SKM-1 treated with dmso at 0.1 percent for 144 hours (cell line): ENCODE measurements around the gene VDAC1.
A peak's percentile ranks its signal among the peaks of the same experiment; 100 is the strongest.

Source experiments
- DNase-seq: peaks from one replicate; lab custom pipeline; 2025; ENCODE audit not compliant: unreplicated experiment; lab: John Stamatoyannopoulos, UW

The VDAC1 gene

DNA sequence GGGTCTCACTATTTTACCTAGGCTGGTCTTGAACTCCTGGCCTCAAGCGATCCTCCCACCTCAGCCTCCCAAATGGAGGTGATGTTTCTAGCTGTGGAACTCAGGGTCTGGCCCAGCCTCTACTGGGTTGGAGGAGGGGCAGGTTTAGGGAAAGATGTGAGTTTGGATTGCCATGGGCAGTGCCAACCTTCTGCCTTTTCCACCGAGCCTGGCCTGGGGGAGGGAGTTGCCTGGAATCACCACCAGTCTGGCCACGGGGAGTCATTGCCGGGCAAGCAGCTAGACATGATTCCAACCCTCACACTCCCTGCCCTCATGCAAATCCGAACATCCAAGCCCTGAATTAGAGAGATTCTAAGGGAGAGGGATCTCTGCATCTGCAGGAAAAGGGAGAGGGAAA lies 21.0 kb upstream of the VDAC1 start:
- no peak for DNase-seq

DNA sequence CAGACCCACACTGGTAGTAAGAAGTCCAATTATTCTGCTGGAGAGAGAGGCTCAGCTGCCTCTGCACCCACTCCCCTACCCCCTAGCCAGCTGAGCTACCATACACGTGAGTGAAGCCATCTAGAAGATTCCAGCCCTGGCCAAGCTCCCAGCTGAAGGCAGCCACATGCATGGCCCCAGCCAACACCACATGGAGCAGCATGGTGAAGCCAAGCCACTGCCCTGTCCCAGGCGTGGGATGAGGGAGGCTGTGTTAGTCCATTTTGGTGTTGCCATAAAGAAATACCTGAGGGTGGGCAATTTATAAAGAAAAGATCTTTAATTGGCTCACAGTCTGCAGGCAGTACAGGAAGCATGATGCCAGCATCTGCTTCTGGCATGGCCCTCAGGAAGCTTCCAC lies 20.0 kb upstream of the VDAC1 start:
- no peak for DNase-seq

DNA sequence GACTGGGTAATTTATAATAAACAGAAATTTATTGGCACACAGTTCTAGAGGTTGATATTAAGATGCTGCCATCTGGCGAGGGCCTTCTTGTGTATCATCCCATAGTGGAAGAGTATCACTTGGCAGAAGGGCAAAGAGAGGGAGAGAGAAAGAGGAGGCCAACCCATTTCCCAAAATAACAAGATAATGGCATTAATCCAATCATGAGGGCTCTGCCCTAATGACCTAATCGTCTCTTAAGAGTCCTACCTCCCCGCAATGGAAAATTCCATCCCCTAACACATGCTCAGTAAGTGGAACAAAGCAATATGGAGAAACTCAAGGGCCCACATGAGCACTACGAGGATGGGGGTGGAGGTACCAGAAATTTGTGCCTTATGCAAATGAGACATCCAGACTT lies 17.6 kb upstream of the VDAC1 start:
- DNase-seq = no peak

DNA sequence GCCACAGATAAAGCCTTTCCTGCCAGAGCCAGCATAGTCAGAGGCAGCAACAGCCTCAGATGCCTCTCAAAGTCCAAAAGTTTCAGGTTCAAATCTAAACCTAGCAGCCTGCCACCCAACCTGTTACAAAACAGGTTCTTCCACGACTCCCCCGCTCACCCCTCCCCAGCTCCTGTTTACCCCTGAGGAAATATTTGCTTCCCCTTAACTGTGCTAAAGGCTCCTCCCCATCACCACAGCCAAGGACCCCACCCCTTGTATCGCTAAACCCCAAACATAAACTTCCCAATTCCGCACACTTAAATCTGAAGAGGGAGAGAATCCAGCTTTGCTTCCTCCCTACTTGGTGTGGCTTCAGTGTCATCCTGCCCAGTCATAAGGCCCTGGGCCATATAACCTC lies 15.4 kb upstream of the VDAC1 start:
- DNase-seq = no peak

DNA sequence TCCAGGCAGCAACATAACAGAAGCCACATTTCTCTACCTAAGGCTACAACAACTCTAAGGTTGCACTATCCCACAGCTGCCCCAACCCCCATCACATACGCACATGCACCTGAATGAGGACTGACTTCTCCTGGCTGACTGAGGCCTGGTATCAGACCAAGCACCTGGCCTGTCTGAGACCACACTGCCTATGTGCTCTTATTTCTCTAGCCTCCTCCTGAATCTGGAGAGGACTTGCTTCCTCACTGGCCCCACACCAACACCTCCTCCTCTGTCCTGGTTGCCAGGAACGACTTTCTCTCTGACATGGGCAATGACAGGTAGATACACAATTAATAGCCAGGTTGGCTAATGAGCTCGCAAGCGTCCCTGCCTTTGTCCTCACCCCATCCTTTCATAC lies 14.9 kb upstream of the VDAC1 start:
- no peak for DNase-seq

DNA sequence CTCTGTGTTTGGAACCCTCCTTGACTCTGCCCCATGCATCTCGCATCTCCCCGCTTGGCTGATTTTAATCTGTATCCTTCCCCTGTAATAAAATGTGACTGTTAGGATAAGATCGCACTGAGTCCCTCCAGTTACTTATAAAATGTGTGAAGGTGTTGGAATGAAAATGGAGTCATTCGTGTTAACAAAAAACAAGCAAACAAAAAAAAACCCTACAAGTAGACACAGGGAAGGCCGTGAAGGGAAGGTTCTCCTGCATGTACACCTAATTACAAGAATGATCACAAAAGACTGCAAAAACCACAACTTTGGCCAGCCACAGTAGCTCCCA lies 14.2 kb upstream of the VDAC1 start:
- no peak for DNase-seq

DNA sequence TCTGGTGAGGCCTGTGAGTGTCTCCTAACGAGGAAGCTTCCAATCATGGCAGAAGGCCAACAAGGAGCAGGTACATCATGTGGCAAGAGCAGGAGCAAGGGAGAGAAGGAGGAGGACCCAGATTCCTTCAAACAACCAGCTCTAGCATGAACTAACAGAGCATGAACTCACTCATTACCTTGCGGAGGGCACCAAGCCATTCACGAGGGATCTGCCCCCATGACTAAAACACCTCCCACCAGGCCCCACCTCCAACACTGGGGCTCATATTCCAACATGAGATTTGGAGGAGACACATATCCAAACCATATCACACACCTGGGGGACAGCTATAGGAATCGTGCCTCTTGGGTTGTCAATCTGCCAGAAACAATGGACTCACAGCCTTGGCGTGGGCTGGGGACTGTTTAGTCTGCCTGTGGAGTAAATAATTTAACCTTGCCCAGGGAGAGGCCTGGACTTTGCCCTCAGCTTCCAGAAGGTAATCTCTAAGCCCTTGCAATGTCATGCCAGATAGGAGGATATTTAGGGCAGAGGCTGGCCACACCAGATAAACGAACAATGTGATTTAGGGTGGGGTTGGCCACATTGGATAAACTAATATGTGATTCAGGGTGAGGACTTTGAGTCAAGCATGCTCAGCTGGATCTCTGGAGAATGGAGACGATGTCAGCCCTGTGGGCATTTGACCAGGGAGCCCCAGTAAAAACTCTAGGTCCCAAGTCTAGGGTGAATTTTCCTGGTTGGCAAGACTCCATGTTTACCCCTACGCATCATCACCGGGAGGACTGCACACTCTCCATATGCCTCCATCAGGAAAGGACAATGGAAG lies 13.6 kb upstream of the VDAC1 start:
- no peak for DNase-seq

DNA sequence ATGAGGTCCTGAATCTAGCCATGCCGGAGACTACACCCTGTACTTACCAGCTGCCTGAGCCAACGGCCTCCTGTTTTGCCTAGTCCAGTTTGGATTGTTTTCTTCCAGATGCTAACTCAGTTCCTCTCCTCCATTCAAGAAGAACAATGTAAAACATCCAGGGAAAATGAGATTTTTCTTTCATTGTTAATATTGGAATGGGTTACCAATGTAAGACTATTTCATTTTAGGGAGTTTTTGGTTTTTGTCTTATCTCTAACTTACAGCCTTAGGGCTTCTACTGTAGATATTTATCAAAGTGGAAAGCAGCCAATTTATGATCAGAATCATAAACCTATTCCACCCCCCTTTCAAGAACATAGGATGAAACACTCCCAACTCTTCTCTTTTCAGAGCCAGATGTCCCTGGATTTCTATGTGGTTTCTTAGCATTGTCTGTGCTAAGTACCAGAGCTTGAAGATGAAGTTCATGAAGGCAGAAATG lies 3.5 kb upstream of the VDAC1 start:
- DNase-seq = no peak

DNA sequence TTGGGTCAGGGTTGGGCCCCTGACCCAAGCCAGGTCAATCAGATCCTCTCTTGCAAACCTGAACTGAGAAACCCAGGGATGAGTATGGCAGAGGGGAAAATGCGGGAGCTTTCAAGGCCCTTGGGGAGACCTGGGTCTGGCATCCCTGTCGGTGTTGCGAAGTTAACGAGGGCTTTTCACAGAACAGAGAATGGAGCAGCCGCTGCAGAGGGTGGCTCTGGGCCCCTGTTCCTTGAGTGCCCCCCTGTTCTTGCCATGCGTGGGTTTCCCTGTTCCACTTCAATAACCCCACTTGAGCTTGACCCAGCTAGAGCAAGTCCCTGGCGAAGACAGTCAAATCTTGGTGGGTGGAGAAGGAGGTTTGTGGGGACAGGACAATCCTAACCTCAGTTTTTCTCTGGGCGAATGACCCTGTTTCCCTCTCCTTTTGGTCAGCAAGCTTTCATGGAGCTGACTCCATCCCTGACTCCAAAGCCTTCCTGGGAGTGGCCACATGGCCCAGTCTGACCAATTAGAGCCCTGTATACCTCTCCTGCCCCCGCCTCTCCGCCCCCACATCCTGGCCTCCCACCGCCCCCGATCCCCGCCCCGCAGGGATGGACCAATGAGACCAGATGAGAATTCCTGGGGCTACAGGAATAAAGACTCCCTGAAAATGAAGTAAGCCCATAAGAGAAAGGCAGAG lies 2.9 kb upstream of the VDAC1 start:
- DNase-seq = no peak

DNA sequence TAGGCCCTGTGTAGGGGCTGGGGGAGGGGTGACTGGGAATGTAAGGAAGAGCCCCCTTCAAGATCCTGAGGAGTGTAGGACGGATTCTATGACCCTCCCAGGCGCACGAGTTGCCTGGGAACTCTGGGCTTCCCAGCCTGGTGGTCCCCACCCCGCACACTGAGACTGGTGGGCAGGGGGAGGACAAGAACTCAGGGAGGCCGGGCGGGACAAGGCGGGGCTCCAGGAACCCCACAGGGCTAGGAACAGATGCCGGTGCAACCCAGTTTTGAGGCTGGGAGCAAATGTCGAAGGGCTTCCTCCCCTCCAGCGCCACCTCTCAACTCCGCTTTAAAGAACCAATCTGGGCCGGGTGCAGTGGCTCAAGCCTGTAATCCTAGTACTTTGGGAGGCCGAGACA lies 1.3 kb upstream of the VDAC1 start:
- no peak for DNase-seq

DNA sequence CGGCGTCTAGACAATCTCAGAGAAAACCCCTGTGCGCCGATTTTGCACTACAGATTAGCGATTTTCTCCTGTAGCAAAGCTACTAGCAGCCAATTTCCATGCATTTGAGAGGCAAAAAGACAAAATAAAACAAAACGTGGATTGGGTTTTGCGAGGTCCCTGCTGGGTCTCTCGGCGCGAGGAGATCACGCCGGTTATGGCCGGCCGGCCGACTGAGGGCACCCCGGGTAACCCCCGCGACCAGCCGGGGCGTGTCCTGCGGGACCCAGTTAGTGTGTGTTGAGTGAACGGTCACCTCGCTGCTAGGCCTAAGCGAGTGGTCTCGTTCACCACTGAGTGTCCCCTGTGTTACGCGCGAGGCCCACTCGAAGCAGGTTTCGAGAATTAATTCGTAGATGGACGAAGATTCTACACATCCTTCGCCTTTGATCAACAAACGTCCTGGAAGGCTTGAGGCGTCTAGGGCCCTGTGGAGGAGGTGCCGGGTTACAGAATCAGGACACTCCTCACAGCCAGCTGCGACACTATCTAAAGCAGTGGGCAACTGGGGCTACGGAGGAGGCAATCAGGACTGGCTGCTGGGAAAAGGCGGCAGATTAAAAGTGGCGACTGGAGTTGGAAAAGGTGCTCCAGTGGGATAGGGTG lies 764 bp upstream of the VDAC1 start:
- no peak for DNase-seq

DNA sequence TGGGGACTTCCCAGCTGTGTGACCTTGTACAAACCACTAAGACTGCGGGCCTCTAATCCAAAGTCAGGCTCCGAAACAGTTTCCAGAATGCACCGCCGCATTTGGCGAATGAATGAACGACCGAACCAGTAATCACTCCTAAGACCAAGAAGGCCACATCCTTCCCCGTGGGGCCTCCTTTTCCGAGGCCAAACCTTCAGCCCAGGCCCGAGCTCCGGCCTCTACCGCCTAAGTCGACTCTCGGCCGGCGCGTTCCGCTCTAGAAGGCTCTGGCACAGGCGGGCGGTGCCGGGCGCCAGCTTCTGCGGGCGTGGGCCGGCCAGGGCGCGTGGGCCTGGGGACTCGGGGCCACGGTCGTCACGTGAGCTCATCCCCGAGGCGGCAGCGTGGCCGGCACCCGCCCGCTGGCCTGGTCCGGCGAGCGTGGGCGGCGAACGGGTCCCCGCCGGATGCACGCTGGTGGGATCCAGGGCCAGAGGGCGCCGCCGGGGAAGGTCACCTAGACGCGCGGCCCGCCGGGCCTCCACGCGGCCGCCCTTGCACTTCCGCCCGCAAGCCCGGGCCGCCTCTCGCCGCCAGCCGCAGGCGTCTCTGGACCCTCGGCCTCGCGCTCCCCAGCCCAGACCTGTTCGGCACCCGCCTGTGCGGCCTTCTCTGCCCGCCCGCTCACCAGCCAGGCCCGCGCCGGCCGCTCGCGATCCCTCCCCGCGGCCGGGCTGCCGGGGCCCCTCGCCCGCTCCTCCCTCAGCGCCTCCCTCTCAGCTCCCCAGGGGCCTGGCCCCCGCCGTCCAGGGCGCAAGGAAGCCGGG lies 754 bp downstream of the VDAC1 start:
- peak; percentile 9 for DNase-seq

DNA sequence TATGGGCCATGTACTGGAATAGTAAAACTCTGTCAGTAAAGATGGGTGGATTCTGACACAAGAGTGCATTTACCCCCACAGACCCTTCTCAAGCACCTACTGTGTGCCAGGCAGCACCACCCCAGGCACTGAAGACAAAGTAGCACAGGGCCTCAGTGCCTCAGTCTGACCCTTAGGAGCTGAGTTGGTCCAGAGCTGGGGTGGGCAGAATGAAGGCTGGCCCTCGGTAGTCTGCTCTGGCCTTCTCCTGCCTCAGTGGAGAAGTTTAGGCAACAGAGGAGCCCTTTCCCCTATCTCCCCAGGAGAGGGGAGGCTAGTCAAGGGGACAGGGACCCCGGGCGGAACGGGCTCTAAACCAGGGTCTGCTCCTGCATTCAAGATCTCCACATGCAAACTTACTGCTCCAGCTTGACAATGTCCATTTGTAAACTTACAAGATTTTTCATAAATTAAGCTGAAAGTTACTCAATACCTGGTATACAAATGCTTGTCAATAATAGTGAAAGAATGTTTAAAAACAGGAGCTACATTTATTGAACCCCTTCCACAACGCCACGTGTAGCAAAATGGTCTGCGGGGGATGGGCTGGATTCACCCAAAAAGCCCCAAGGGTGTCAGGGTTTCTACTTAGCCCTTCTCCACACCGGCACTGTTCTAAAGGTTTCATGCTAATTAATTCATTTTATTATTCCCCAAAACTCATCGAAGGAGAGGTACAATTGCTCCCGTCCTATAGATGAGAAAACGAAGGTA lies 1.5 kb downstream of the VDAC1 start:
- DNase-seq = no peak

DNA sequence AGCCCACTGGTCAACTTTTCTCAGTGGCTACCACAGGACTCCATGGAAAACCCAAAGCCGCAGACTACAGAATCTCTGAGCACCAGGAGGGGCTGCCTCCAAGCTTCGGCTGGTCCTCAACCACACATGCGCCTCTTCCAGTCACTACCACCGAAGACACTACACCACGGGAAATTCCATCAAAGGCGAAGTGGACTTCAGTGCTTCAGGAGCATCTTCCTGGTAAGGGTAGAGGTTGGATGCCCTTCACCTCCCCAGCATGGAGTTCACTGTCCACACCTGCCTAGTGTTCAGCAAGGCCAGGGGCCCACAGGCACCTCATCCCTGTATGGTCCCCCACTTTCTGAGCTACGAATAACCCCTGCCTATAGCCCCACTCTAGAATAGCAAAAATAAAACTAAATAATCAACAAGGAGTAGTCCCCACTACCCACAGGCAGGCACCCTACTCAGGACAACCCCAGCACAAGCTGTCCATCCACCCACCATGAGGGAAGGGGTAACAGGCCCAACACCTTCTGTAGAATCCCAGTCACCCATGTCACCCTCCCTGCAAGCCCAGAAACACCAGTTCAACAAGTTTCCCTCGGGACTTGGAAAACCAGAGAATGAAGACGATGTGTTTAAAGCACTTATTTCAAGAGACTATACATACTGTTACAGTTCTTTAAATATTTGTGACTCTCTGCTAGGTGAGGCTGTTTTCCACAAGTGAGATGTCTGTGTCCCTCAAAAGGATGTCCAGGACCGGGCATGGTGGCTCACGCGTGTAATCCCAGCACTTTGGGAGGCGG lies 2.6 kb downstream of the VDAC1 start:
- no peak for DNase-seq

DNA sequence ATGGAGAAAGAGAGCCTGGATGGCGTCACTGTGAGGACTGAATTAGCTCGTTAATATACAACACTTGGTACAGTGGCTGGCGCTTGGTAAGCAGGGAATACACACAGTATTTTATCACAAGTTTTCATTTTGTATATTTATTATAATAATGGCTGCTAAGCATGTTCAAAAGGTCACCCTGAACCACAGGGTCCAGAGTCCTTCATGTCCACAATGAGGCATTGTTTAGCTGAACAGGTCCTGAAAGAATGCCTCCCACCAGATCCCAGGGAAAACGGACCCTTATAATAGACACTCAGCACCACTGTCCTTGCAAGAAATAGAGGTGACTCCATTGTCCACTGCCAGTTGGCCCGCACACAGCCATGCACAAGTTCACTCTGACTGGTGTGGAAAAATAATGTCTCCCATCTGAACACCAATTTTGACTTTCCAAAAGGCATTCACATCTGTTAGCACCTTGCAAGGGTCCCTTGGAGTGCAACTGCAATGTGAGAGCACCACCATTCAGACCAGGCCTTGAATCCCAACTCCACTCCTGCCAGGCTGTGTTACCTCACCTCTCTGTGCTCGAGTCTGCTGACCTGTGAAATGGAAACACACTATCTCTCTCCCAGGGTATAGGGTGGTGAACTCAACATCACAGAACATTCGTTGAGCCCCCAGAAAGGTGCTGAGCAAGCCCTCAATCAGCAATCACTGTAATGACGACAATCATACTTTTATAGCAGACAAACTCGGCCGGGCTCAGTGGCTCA lies 3.9 kb downstream of the VDAC1 start:
- DNase-seq = no peak

DNA sequence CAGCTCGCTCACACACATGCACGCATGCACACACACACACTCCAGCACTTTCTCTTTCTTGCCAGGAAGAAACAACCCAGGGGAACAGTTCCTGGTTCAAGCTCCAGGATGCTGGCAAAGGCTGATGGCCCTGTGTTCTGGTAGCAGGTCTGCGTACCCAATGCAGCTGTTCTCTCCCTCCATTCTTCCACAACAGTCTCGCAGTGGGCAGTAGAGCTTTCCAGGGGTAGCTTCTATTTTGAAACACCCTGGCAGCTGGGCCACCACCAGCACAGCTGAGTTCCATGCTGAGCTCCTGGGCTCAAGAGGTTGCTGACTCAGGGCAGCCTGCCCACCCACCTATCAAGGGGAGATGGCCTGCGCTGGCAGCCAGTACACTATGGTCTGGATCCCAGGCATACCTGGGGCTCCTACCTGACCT lies 4.7 kb downstream of the VDAC1 start:
- no peak for DNase-seq

DNA sequence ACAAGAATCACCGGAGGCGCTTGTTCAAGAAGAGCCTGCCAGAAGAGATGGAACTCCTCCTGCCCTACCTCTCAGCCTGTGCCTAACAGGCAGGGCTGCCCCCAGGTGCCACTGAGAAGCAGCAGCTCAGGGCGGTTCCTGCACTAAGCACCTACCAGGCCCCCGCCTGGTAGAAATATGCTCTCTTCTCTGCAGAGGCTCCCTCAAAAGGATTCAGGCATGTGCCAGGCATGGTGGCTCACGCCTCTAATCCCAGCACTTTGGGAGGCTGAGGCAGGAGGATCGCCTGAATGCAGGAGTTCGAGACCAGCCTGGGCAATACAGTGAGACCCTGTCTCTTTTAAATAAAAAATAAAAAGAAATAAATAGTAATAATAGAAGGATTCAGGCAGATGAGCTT lies 6.0 kb downstream of the VDAC1 start:
- no peak for DNase-seq

DNA sequence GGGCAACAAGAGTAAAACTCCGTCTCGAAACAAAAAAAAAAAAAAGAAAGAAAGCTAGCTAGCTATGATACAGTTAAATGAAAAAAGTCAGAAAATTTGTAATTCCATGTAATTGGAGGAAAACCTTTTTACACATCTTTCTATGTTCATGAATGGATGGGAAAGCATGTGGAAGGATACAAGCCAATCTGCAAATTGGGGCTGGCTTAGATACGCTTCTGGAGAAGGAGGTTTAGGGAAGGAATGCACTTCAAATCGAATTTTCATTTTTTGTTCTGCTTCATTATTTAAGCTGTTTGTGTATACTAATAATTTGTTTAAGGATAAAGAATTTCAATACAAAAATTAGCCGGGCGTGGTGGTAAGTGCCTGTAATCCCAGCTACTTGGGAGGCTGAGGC lies 6.7 kb downstream of the VDAC1 start:
- DNase-seq = no peak

DNA sequence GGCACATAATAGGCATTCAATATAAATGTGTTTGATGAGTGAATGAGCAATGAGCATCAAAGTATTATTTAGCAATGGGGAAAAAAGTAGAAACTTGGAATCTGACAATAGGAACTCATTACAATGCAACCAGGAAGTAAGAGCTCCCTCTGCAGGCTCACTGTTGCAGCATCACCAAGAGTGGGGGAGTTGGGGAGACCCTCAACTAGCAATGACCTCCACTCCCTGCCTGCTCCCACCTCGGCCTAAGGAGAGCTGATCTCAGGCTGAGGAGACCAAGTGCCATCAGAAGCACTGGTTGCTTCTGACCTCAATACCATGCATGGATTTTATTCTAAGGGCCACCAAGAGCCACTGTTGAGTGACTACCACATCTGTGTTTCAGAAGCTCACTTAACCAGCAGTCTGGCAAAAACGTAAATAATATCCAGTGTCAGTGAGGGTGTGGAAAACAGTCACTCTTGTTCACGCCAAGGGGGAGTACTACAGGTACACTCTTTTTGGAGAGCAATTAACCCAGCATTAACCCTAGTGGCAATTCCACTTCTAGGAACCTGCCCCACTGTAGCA lies 8.0 kb downstream of the VDAC1 start:
- DNase-seq = peak; percentile 10
